SU-DHL-6 (cell line): ENCODE measurements around the gene PDCD1.

Experiments used
- CTCF ChIP-seq: fragments of 200-600 bp; sonication (generic); IDR thresholded peaks from one replicate; pipeline ENCODE4 v1.5.1; 2017; ENCODE audit warnings: antibody characterized with exemption, mild to moderate bottlenecking, low read length, moderate library complexity; ENCODE audit not compliant: insufficient read depth, poor library complexity, severe bottlenecking
- EZH2phosphoT487 ChIP-seq: fragments of 200-600 bp; sonication (generic), shearing (Covaris generic); conservative IDR thresholded peaks from 2 replicates; pipeline ENCODE4 v1.6.1; 2018; ENCODE audit warnings: mild to moderate bottlenecking, antibody characterized with exemption, low read length, moderate library complexity, mixed read lengths

DNA sequence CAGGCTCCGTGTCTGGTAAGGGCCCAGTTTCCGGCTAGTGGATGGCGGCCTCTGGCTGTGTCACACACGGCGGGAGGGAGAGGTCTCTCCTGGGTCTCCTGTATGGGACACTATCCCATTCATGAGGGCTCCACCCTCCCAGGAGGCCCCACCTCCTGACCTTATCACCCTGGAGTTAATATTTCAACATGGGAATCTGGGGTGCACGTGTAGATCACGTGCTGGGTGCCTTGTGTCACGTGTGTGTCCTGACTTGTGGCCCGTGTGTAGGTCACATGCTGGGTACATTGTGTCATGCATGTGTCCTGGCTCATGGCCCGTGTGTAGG is 39.8 kb downstream of the PDCD1 start:
- TF ChIP-seq CTCF (no peak), EZH2phosphoT487 (no peak)
